HCT116 (cell line): ENCODE results near the gene ZNF630.

ENCODE experiments used
- CEBPB ChIP-seq: IDR thresholded peaks from 2 replicates; pipeline ENCODE4 v1.6.1; 2012; ENCODE audit warnings: low read depth
- EGR1 ChIP-seq: IDR thresholded peaks from 2 replicates; pipeline ENCODE4 v1.6.1; 2012; ENCODE audit warnings: low read depth
- EZH2 ChIP-seq: fragments of 200-600 bp; sonication (generic); IDR thresholded peaks from 2 replicates; pipeline ENCODE4 v1.6.1; 2017; ENCODE audit warnings: antibody characterized with exemption, mixed run types
- JUND ChIP-seq: IDR thresholded peaks from 2 replicates; pipeline ENCODE4 v1.6.1; 2012
- MAX ChIP-seq: IDR thresholded peaks from 2 replicates; pipeline ENCODE4 v1.6.1; 2012
- POLR2A ChIP-seq: IDR thresholded peaks from 2 replicates; pipeline ENCODE4 v1.7.0; 2011; ENCODE audit warnings: borderline replicate concordance; ENCODE audit not compliant: insufficient read depth, insufficient read length; ENCODE audit errors: extremely low read depth
- ZFX ChIP-seq: fragments of 450-650 bp; IDR thresholded peaks from 2 replicates; pipeline ENCODE4 v1.6.1; 2017
- ZNF274 ChIP-seq: fragments of 200-500 bp; sonication (Bioruptor generic); IDR thresholded peaks from 2 replicates; pipeline ENCODE4 v1.6.1; 2014; ENCODE audit warnings: mild to moderate bottlenecking, low read depth, low read length, inconsistent platforms
- TF ChIP-seq, protein P1 (sequence below), 3 experiments: fragments of 200-600 bp in 1 of 3; sonication (generic) in 1 of 3; IDR thresholded peaks in 2 of 3; conservative IDR thresholded peaks in 1 of 3; 2 replicates each; pipeline ENCODE4 v1.5.1; 2012 to 2017; ENCODE audit warnings: low read depth in 2 of 3, low read length in 2 of 3, antibody characterized with exemption in 1 of 3, borderline replicate concordance in 1 of 3, control low read depth in 1 of 3, mild to moderate bottlenecking in 1 of 3, mixed read lengths in 1 of 3, mixed run types in 1 of 3, moderate library complexity in 1 of 3; ENCODE audit not compliant: insufficient read depth in 1 of 3
- TF ChIP-seq, protein P2 (sequence below): IDR thresholded peaks from 2 replicates; pipeline ENCODE4 v1.6.1; 2012

DNA sequence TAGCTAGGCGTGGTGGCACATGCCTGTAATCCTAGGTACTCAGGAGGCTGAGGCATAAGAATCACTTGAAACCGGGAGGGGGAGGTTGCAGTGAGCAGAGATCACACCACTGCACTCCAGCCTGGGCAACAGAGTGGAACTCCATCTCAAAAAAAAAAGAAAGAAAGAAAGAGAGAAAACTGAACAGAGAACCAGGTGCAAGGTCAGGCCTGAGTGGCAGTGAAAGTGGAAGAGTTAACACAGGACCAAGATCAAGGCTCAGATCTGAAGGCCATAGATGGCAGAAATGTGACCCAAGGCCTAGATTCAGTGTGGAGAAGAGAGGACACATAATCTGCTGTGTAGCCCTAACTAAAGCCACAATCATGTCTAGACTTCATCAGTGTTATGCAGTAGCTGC lies 4.9 kb upstream of the ZNF630 start:
- no peak for TF ChIP-seq EZH2
- TF ChIP-seq, protein P1, sequence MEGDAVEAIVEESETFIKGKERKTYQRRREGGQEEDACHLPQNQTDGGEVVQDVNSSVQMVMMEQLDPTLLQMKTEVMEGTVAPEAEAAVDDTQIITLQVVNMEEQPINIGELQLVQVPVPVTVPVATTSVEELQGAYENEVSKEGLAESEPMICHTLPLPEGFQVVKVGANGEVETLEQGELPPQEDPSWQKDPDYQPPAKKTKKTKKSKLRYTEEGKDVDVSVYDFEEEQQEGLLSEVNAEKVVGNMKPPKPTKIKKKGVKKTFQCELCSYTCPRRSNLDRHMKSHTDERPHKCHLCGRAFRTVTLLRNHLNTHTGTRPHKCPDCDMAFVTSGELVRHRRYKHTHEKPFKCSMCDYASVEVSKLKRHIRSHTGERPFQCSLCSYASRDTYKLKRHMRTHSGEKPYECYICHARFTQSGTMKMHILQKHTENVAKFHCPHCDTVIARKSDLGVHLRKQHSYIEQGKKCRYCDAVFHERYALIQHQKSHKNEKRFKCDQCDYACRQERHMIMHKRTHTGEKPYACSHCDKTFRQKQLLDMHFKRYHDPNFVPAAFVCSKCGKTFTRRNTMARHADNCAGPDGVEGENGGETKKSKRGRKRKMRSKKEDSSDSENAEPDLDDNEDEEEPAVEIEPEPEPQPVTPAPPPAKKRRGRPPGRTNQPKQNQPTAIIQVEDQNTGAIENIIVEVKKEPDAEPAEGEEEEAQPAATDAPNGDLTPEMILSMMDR (IDR thresholded peaks at IDR 0.05 in 2 of 3, conservative IDR thresholded peaks at IDR 0.05 in 1 of 3; ENCODE audit: borderline replicate concordance in 1 of 3, insufficient read depth in 1 of 3, low read depth in 2 of 3, low read length in 2 of 3): no peak
- TF ChIP-seq ZFX: no peak
- TF ChIP-seq JUND: no peak
- TF ChIP-seq, protein P2, sequence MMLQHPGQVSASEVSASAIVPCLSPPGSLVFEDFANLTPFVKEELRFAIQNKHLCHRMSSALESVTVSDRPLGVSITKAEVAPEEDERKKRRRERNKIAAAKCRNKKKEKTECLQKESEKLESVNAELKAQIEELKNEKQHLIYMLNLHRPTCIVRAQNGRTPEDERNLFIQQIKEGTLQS: no peak
- no peak for TF ChIP-seq POLR2A
- TF ChIP-seq ZNF274: no peak
- TF ChIP-seq MAX: no peak
- TF ChIP-seq CEBPB: no peak
- TF ChIP-seq EGR1: no peak
